HL-60 (cell line): ENCODE measurements around the gene CCER1.

Experiments used
- CTCF ChIP-seq: IDR thresholded peaks from one replicate; pipeline ENCODE4 v1.5.1; 2011; ENCODE audit warnings: low read length, control low read depth, inconsistent platforms; ENCODE audit not compliant: insufficient read depth
- GABPA ChIP-seq: IDR thresholded peaks from 2 replicates; pipeline ENCODE4 v1.6.1; 2012; ENCODE audit warnings: low read depth
- POLR2AphosphoS5 ChIP-seq: IDR thresholded peaks from 2 replicates; pipeline ENCODE4 v1.6.1; 2012; ENCODE audit warnings: low read depth
- REST ChIP-seq: IDR thresholded peaks from 2 replicates; pipeline ENCODE4 v1.6.1; 2012; ENCODE audit warnings: low read depth; ENCODE audit not compliant: insufficient replicate concordance

- TF ChIP-seq POLR2AphosphoS5 (no peak), CTCF (no peak), GABPA (no peak), REST (no peak)
Observed at GRCh38 chr12:90987101-90987500, 32.1 kb upstream of the CCER1 start.
